Gastrocnemius medialis (tissue), 4 donors: ENCODE data around the gene IL20RB.

Experiments
- POLR2A ChIP-seq, 2 donors: fragments of 450-650 bp; IDR thresholded peaks; one replicate each; pipeline ENCODE4 v1.6.1; 2017; ENCODE audit warnings: antibody characterized with exemption in 2 of 2, mild to moderate bottlenecking in 2 of 2, moderate library complexity in 2 of 2
- TF ChIP-seq, protein P1 (sequence below), 5 experiments: fragments of 450-650 bp in 3 of 5; fragments of 200-600 bp in 2 of 5; sonication (generic) in 2 of 5; IDR thresholded peaks in 4 of 5; conservative IDR thresholded peaks in 1 of 5; 1 replicate in 4 of 5; 2 replicates in 1 of 5; pipeline ENCODE4 v1.5.1; 2016 to 2019; ENCODE audit warnings: antibody characterized with exemption in 5 of 5, mild to moderate bottlenecking in 3 of 5, moderate library complexity in 3 of 5

GRCh38 chr3:137012097-137012501, 54.3 kb downstream of the IL20RB start:
- TF ChIP-seq, protein P1, sequence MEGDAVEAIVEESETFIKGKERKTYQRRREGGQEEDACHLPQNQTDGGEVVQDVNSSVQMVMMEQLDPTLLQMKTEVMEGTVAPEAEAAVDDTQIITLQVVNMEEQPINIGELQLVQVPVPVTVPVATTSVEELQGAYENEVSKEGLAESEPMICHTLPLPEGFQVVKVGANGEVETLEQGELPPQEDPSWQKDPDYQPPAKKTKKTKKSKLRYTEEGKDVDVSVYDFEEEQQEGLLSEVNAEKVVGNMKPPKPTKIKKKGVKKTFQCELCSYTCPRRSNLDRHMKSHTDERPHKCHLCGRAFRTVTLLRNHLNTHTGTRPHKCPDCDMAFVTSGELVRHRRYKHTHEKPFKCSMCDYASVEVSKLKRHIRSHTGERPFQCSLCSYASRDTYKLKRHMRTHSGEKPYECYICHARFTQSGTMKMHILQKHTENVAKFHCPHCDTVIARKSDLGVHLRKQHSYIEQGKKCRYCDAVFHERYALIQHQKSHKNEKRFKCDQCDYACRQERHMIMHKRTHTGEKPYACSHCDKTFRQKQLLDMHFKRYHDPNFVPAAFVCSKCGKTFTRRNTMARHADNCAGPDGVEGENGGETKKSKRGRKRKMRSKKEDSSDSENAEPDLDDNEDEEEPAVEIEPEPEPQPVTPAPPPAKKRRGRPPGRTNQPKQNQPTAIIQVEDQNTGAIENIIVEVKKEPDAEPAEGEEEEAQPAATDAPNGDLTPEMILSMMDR (IDR thresholded peaks at IDR 0.05 in 4 of 5, conservative IDR thresholded peaks at IDR 0.05 in 1 of 5): no peak
- TF ChIP-seq POLR2A (IDR thresholded peaks at IDR 0.05): no peak
